SJCRH30 (cell line): Measurements from ENCODE around the gene CRACR2A. TPM values are rescaled to one million over a fixed set of nuclear protein-coding genes. Genes with fewer than 3 reads are reported as not detected.
A peak's percentile ranks its signal among the peaks of the same experiment; 100 is the strongest.

Experiments used
- DNase-seq, 2 experiments: peaks; one replicate each; pipeline ENCODE4 v3.0.0-alpha.2; 2015 to 2020
- H3K27ac ChIP-seq: fragments of 250-450 bp; sonication (Bioruptor Pico); 2 replicates; pipeline ENCODE4 v1.5.1; 2020; ENCODE audit warnings: mild to moderate bottlenecking, moderate library complexity
- H3K27me3 ChIP-seq: fragments of 250-450 bp; sonication (Bioruptor Pico); 2 replicates; pipeline ENCODE4 v1.5.1; 2020; ENCODE audit warnings: mild to moderate bottlenecking, moderate library complexity
- H3K36me3 ChIP-seq: fragments of 250-450 bp; sonication (Bioruptor Pico); 2 replicates; pipeline ENCODE4 v1.5.1; 2020; ENCODE audit warnings: mild to moderate bottlenecking, moderate library complexity
- H3K4me1 ChIP-seq: fragments of 250-450 bp; sonication (Bioruptor Pico); 2 replicates; pipeline ENCODE4 v1.5.1; 2020; ENCODE audit warnings: mild to moderate bottlenecking, moderate library complexity
- H3K4me3 ChIP-seq: fragments of 250-450 bp; sonication (Bioruptor Pico); 2 replicates; pipeline ENCODE4 v1.5.1; 2020; ENCODE audit warnings: mild to moderate bottlenecking, moderate library complexity
- H3K9me3 ChIP-seq: fragments of 250-450 bp; sonication (Bioruptor Pico); replicated peaks from 2 replicates; pipeline ENCODE4 v1.5.1; 2020; ENCODE audit warnings: mild to moderate bottlenecking, moderate library complexity
- total RNA-seq: library from RNA; depleted of rRNA; stranded (reverse); fragments of >200 nt; shearing (Covaris generic); gene quantifications from 2 replicates; pipeline ENCODE4 v1.2.3, GENCODE V29; 2014

The CRACR2A gene
- total RNA-seq, 1 experiment from 2014 or later, result 16.1 TPM

GRCh38 chr12:3604286-3604685 is 148.6 kb downstream of the CRACR2A start:
- no peak for DNase-seq
- H3K4me1 ChIP-seq, result peaks cover 14% of the 10 kb centered on the region; the same call in 1 of the 2 replicates
- H3K27ac ChIP-seq, result no peak overlapping the region
- H3K4me3 ChIP-seq, result no peak overlapping the region
- no peaks in the 10 kb centered on the region for H3K36me3 ChIP-seq
- no peaks in the 10 kb centered on the region for H3K9me3 ChIP-seq
- H3K27me3 ChIP-seq, result peaks cover 7% of the 10 kb centered on the region; the same call in 1 of the 2 replicates

- H3K27ac ChIP-seq, result no peak overlapping the region
- H3K36me3 ChIP-seq, result no peaks in the 10 kb centered on the region
- peaks cover 14% of the 10 kb centered on the region; the same call in 1 of the 2 replicates for H3K4me1 ChIP-seq
- no peaks in the 10 kb centered on the region for H3K9me3 ChIP-seq
- peaks cover 7% of the 10 kb centered on the region; the same call in 1 of the 2 replicates for H3K27me3 ChIP-seq
- no peak for DNase-seq
- H3K4me3 ChIP-seq, result no peak overlapping the region
Observed at GRCh38 chr12:3603576-3603975, 149.3 kb downstream of the CRACR2A start.

- no peak overlapping the region for H3K4me3 ChIP-seq
- no peak for DNase-seq
- no peaks in the 10 kb centered on the region for H3K9me3 ChIP-seq
- H3K27me3 ChIP-seq, result peaks cover 7% of the 10 kb centered on the region; the same call in 1 of the 2 replicates
- no peak overlapping the region for H3K27ac ChIP-seq
- no peaks in the 10 kb centered on the region for H3K36me3 ChIP-seq
- H3K4me1 ChIP-seq, result peaks cover 14% of the 10 kb centered on the region; the same call in 1 of the 2 replicates
Observed at GRCh38 chr12:3602488-3602887, 150.4 kb downstream of the CRACR2A start.

- Histone ChIP-seq H3K4me3 (no peak overlapping the region), H3K9me3 (no peaks in the 10 kb centered on the region), H3K27ac (no peak overlapping the region), H3K27me3 (peaks cover 7% of the 10 kb centered on the region; the same call in 1 of the 2 replicates), H3K36me3 (no peaks in the 10 kb centered on the region), H3K4me1 (peaks cover 14% of the 10 kb centered on the region; the same call in 1 of the 2 replicates)
- DNase-seq, result no peak
Observed at GRCh38 chr12:3601461-3602150, 151.3 kb downstream of the CRACR2A start.

GRCh38 chr12:3600951-3601350 is 152.0 kb downstream of the CRACR2A start:
- peaks cover 7% of the 10 kb centered on the region; the same call in 1 of the 2 replicates for H3K27me3 ChIP-seq
- H3K4me1 ChIP-seq, result peaks cover 14% of the 10 kb centered on the region; the same call in 1 of the 2 replicates
- no peak overlapping the region for H3K4me3 ChIP-seq
- no peaks in the 10 kb centered on the region for H3K9me3 ChIP-seq
- no peak for DNase-seq
- no peak overlapping the region for H3K27ac ChIP-seq
- no peaks in the 10 kb centered on the region for H3K36me3 ChIP-seq

- Histone ChIP-seq H3K27ac (no peak overlapping the region), H3K9me3 (no peaks in the 10 kb centered on the region)
- DNase-seq, result peak; percentile 62 to 71
Observed at GRCh38 chr12:3600039-3600720, 152.7 kb downstream of the CRACR2A start.

GRCh38 chr12:3598896-3599860 is 153.7 kb downstream of the CRACR2A start:
- Histone ChIP-seq H3K9me3 (no peaks in the 10 kb centered on the region), H3K36me3 (no peaks in the 10 kb centered on the region), H3K27ac (no peak overlapping the region), H3K4me3 (no peak overlapping the region), H3K4me1 (peaks cover 5% of the 10 kb centered on the region; the same call in 1 of the 2 replicates), H3K27me3 (peaks cover 5% of the 10 kb centered on the region)
- no peak for DNase-seq

More at GRCh38 chr12:3600039-3600720, 152.7 kb downstream of the CRACR2A start:
- Histone ChIP-seq H3K27me3 (peaks cover 7% of the 10 kb centered on the region; the same call in 1 of the 2 replicates), H3K4me1 (peaks cover 9% of the 10 kb centered on the region; the same call in 1 of the 2 replicates), H3K4me3 (no peak overlapping the region), H3K36me3 (no peaks in the 10 kb centered on the region)

- H3K27ac ChIP-seq, result no peak overlapping the region
- no peak for DNase-seq
- no peak overlapping the region for H3K4me3 ChIP-seq
- peaks cover 5% of the 10 kb centered on the region; the same call in 1 of the 2 replicates for H3K27me3 ChIP-seq
- H3K9me3 ChIP-seq, result no peaks in the 10 kb centered on the region
- H3K36me3 ChIP-seq, result no peaks in the 10 kb centered on the region
- H3K4me1 ChIP-seq, result peaks cover 5% of the 10 kb centered on the region; the same call in 1 of the 2 replicates
Observed at GRCh38 chr12:3597526-3598210, 155.2 kb downstream of the CRACR2A start.

- Histone ChIP-seq H3K27me3 (peaks cover 5% of the 10 kb centered on the region; the same call in 1 of the 2 replicates), H3K27ac (no peak overlapping the region), H3K9me3 (no peaks in the 10 kb centered on the region), H3K4me1 (peaks cover 5% of the 10 kb centered on the region; the same call in 1 of the 2 replicates), H3K36me3 (no peaks in the 10 kb centered on the region), H3K4me3 (no peak overlapping the region)
- DNase-seq, result no peak
Observed at GRCh38 chr12:3596703-3597415, 156.1 kb downstream of the CRACR2A start.

- no peak for DNase-seq
- no peaks in the 10 kb centered on the region for H3K9me3 ChIP-seq
- no peaks in the 10 kb centered on the region for H3K36me3 ChIP-seq
- H3K4me1 ChIP-seq, result peaks cover 5% of the 10 kb centered on the region; the same call in 1 of the 2 replicates
- peaks cover 5% of the 10 kb centered on the region; the same call in 1 of the 2 replicates for H3K27me3 ChIP-seq
- H3K27ac ChIP-seq, result no peak overlapping the region
- H3K4me3 ChIP-seq, result no peak overlapping the region
Observed at GRCh38 chr12:3595721-3596120, 157.2 kb downstream of the CRACR2A start.

- H3K27me3 ChIP-seq, result peaks cover 5% of the 10 kb centered on the region; the same call in 1 of the 2 replicates
- H3K27ac ChIP-seq, result no peak overlapping the region
- H3K4me3 ChIP-seq, result no peak overlapping the region
- H3K36me3 ChIP-seq, result no peaks in the 10 kb centered on the region
- no peaks in the 10 kb centered on the region for H3K9me3 ChIP-seq
- 0 out of 2 replicates have a peak, but pooled peaks cover under 1% of the 10 kb centered on the region for H3K4me1 ChIP-seq
- no peak for DNase-seq
Observed at GRCh38 chr12:3594966-3595365, 157.9 kb downstream of the CRACR2A start.

- H3K9me3 ChIP-seq, result no peaks in the 10 kb centered on the region
- peaks cover 5% of the 10 kb centered on the region; the same call in 1 of the 2 replicates for H3K27me3 ChIP-seq
- H3K4me1 ChIP-seq, result no peaks in the 10 kb centered on the region
- H3K27ac ChIP-seq, result no peak overlapping the region
- DNase-seq, result no peak
- no peaks in the 10 kb centered on the region for H3K36me3 ChIP-seq
- H3K4me3 ChIP-seq, result no peak overlapping the region
Observed at GRCh38 chr12:3593906-3594483, 158.9 kb downstream of the CRACR2A start.
